ENCODE data around the gene CFAP410. TPM values are rescaled to one million over a fixed set of nuclear protein-coding genes. Genes with fewer than 3 reads are reported as not detected.
"Not testable (repeated sequence)": the region's sequence is repeated elsewhere in the genome, so short reads cannot be mapped to it uniquely, and the experiment has no call there.

The CFAP410 gene
- total RNA-seq, 1 experiment from 2014 or later, result 19.2 TPM

GRCh38 chr21:44293551-44294231 is 45.5 kb downstream of the CFAP410 start:
- DNase-seq (ENCODE audit: low spot score), result no peak
- in situ Hi-C loops (cut with HindIII; ENCODE audit: low sequenced_read_pairs), result no loop called here

- DNase-seq (ENCODE audit: low spot score), result no peak
- in situ Hi-C loops (cut with HindIII; ENCODE audit: low sequenced_read_pairs), result no loop called here
Observed at GRCh38 chr21:44292812-44293195, 46.4 kb downstream of the CFAP410 start.

- in situ Hi-C loops (cut with HindIII; ENCODE audit: low sequenced_read_pairs), result no loop called here
- no peak for DNase-seq (ENCODE audit: low spot score)
Observed at GRCh38 chr21:44291936-44292811, 47.0 kb downstream of the CFAP410 start.

GRCh38 chr21:44291078-44291935 is 47.9 kb downstream of the CFAP410 start:
- in situ Hi-C loops (cut with HindIII; ENCODE audit: low sequenced_read_pairs), result no loop called here
- DNase-seq (ENCODE audit: low spot score), result no peak

GRCh38 chr21:44290327-44291077 is 48.7 kb downstream of the CFAP410 start:
- DNase-seq (ENCODE audit: low spot score), result no peak
- in situ Hi-C loops (cut with HindIII; ENCODE audit: low sequenced_read_pairs), result no loop called here

GRCh38 chr21:44289381-44290010 is 49.7 kb downstream of the CFAP410 start:
- in situ Hi-C loops (cut with HindIII; ENCODE audit: low sequenced_read_pairs), result no loop called here
- no peak for DNase-seq (ENCODE audit: low spot score)

DNA sequence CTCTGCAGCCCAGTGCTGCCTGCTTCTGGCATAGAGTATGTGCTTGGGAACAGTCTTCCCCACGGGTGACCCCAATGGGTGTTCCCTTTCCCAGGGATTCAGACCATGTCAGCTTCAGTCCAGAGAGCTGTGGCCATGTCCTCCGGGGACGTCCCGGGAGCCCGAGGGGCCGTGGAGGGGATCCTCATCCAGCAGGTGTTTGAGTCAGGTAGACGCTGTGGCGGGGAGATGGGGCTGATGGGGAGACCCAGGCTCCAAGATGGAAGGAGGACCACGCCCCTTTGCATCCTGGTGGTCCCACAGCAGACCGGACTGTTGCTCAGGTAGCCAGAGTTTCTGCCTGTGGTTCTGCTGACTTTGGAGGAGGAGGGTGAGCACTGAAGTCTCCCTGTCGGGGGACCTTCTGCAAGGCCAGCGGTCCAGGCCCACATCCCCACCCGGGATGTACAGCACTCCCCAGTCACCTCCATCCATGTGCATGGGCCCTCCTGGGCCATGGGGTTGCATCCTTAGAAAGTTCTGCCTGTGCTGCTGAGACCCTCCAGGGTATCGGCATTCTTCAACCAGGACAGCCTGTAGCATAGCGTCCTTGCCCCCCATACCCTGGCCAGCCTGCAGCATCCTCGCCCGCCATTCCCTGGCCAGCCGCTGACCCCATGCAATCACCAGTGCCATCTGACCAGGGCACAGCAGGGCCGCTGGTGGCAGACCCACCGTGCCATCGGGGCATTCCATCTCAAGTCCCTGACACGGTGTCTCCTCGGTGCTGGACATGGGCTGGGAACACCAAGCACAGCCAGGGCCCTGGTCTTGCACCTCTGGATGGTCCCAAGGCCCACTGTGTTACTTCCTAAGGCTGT is 50.7 kb downstream of the CFAP410 start:
- no peak for DNase-seq (ENCODE audit: low spot score)
- in situ Hi-C loops (cut with HindIII; ENCODE audit: low sequenced_read_pairs), result no loop called here

- no peak for DNase-seq (ENCODE audit: low spot score)
- in situ Hi-C loops (cut with HindIII; ENCODE audit: low sequenced_read_pairs), result no loop called here
Observed at GRCh38 chr21:44286716-44287632, 52.2 kb downstream of the CFAP410 start.

- in situ Hi-C loops (cut with HindIII; ENCODE audit: low sequenced_read_pairs), result no loop called here
Observed at GRCh38 chr21:44286086-44286715, 53.0 kb downstream of the CFAP410 start.

GRCh38 chr21:44285138-44285992 is 53.8 kb downstream of the CFAP410 start, which contains the start of gene AIRE:
TSS of gene AIRE (plus strand) at chr21:44285876. CDS start at chr21:44286007, 131 bp downstream.
- no peak for DNase-seq (ENCODE audit: low spot score)
- in situ Hi-C loops (cut with HindIII; ENCODE audit: low sequenced_read_pairs), result no loop called here

More at GRCh38 chr21:44286086-44286715, 53.0 kb downstream of the CFAP410 start:
- DNase-seq (ENCODE audit: low spot score), result no peak

DNA sequence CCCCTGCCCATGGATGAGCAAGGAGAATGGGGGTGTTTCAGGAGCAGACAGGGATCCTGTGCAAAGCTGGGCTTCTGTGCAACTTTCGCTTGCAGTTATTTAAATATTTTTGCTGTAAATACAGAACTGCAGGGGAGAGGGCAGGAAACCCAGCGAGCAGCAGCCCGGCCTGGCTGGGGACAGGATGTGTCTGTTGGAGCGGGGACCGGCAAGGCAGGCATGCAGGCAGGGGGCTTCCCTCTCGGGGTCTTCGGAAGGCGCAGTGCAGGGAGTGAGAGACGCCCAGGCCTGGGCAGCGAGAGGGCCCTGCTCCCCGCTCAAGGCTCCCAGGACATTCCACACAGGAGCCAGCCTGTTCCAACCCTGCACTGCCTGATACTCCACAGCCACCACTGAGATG is 55.2 kb downstream of the CFAP410 start:
- in situ Hi-C loops (cut with HindIII; ENCODE audit: low sequenced_read_pairs), result no loop called here
- DNase-seq (ENCODE audit: low spot score), result no peak

DNA sequence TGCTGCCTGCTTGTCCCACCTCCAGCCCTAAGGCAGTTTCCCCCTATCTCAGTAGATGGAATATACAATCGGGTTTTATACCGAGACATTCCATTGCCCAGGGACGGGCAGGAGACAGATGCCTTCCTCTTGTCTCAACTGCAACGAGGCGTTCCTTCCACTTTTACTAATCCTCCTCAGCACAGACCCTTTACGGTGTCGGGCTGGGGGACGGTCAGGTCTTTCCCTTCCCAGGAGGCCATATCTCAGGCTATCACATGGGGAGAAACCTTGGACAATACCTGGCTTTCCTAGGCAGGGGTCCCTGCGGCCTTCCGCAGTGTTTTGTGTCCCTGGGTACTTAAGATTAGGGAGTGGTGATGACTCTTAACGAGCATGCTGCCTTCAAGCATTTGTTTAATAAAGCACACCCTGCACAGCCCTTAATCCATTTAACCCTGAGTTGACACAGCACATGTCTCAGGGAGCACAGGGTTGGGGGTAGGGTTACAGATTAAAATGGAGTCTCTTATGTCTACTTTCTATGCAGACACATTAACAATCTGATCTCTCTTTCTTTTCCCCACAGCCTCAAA is 55.9 kb downstream of the CFAP410 start:
- in situ Hi-C loops (cut with HindIII; ENCODE audit: low sequenced_read_pairs); DNase-seq (ENCODE audit: low spot score): not testable (repeated sequence)

GRCh38 chr21:44282370-44282769 is 56.8 kb downstream of the CFAP410 start:
- DNase-seq (ENCODE audit: low spot score), result no peak
- in situ Hi-C loops (cut with HindIII; ENCODE audit: low sequenced_read_pairs), result no loop called here

- DNase-seq (ENCODE audit: low spot score), result no peak
- in situ Hi-C loops (cut with HindIII; ENCODE audit: low sequenced_read_pairs), result no loop called here
Observed at GRCh38 chr21:44281801-44282200, 57.4 kb downstream of the CFAP410 start.

All from G401 (cell line).